MM.1S (cell line): ENCODE results near the gene STX16.

ENCODE experiments used
- CTCF ChIP-seq: fragments of 300-600 bp; sonication (generic); IDR thresholded peaks from 2 replicates; pipeline ENCODE4 v1.5.1; 2016; ENCODE audit warnings: antibody characterized with exemption, low read length, mixed read lengths
- EZH2 ChIP-seq: fragments of 300-600 bp; sonication (generic); optimal IDR thresholded peaks from 2 replicates; pipeline ENCODE3; 2017; ENCODE audit warnings: low read depth, mild to moderate bottlenecking, antibody characterized with exemption, low read length, mixed read lengths

- TF ChIP-seq EZH2: no peak
- TF ChIP-seq CTCF: no peak
These were observed 21.9 kb upstream of the STX16 start for GRCh38 chr20:58629215-58629580.
